ENCODE data around the gene INAFM2. TPM values are rescaled to one million over a fixed set of nuclear protein-coding genes. Genes with fewer than 3 reads are reported as not detected.

Gene INAFM2
- total RNA-seq, 2 experiments from 2014 or later, result 8.7 to 8.9 TPM

- Mint-ChIP-seq H3K27ac (no peak overlapping the region), H3K36me3 (ENCODE audit: low read depth) (peaks cover 18% of the 10 kb centered on the region), H3K27me3 (no peaks in the 10 kb centered on the region), H3K4me3 (no peak overlapping the region), H3K9me3 (no peaks in the 10 kb centered on the region), H3K4me1 (no peaks in the 10 kb centered on the region)
- no peak for DNase-seq
- POLR2A ChIA-PET, result interaction anchor here (1.5 to 4.1 kb wide), 2 partner anchors 17 to 19 kb away, joined by 3 to 28 read pairs; partner anchors contain the start of gene PLCB2
- CTCF ChIA-PET, result interaction anchor here (2.5 to 7.0 kb wide), 2 partner anchors 11 to 18 kb away, joined by 13 to 52 read pairs; partner anchors contain the start of gene PLCB2
Observed at GRCh38 chr15:40290545-40290917, 33.0 kb upstream of the INAFM2 start.

DNA sequence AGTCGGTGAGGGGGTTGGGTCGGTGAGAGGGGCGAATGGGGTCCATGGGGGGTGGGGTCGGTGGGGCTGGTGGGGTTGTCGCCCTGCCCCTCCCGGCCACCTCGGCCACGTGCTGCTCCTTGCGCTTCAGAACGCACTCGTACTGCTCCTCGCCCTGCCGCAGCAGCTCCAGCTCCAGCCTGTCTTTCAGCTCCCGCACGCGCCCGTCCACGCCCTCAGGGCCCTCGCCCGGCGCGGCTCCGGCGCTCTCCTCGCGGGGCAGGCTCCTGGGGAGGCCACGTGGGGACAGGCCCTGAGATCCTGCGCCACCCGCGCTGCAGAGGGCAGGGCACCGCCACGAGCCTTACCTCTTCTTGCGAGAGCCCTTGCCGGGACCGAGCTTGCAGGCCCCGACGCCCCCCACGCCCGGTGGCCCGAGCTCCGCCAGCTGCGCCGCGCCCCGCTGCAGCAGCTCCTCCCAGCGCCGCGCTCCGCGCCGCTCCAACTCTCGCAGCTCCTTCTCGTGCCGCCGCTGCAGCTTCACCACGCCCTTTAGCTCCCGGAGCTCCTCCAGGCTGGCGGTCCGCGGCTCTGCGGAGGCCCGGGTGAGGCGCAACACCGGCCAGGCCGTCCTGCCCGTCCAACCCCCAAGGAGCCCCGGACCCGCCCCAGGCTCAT lies 32.4 kb upstream of the INAFM2 start:
- DNase-seq, result no peak
- Mint-ChIP-seq H3K36me3 (ENCODE audit: low read depth) (peaks cover 15% of the 10 kb centered on the region), H3K27me3 (no peaks in the 10 kb centered on the region), H3K4me3 (no peak overlapping the region), H3K27ac (no peak overlapping the region), H3K4me1 (no peaks in the 10 kb centered on the region), H3K9me3 (no peaks in the 10 kb centered on the region)
- ChIA-PET POLR2A (interaction anchor here (1.3 to 4.1 kb wide), 2 partner anchors 7 to 17 kb away, joined by 3 to 28 read pairs; partner anchors contain the start of gene PLCB2), CTCF (interaction anchor here (2.5 to 7.0 kb wide), 2 partner anchors 12 to 18 kb away, joined by 13 to 52 read pairs; partner anchors contain the start of gene PLCB2)

- Mint-ChIP-seq H3K36me3 (ENCODE audit: low read depth) (peaks cover 23% of the 10 kb centered on the region), H3K27ac (no peak overlapping the region), H3K4me3 (no peak overlapping the region), H3K4me1 (no peaks in the 10 kb centered on the region), H3K27me3 (no peaks in the 10 kb centered on the region), H3K9me3 (no peaks in the 10 kb centered on the region)
- DNase-seq, result no peak
- ChIA-PET POLR2A (interaction anchor here (1.3 to 4.1 kb wide), 4 partner anchors 9 to 16 kb away, joined by 3 to 28 read pairs (median 3); partner anchors contain the start of gene PLCB2), CTCF (no interaction called here)
Observed at GRCh38 chr15:40292246-40292645, 31.2 kb upstream of the INAFM2 start.

- Mint-ChIP-seq H3K36me3 (ENCODE audit: low read depth) (peaks cover 30% of the 10 kb centered on the region), H3K4me1 (no peaks in the 10 kb centered on the region), H3K4me3 (no peak overlapping the region), H3K9me3 (no peaks in the 10 kb centered on the region), H3K27ac (no peak overlapping the region), H3K27me3 (no peaks in the 10 kb centered on the region)
- DNase-seq, result no peak
- ChIA-PET POLR2A (interaction anchor here (1.1 to 1.4 kb wide), 4 partner anchors 8 to 15 kb away, joined by 3 read pairs; no protein-coding TSS in a partner anchor), CTCF (interaction anchor here (0.9 to 1.3 kb wide), 6 partner anchors 14 to 45 kb away, joined by 3 to 4 read pairs (median 3); partner anchors contain the start of gene PLCB2)
Observed at GRCh38 chr15:40293006-40293405, 30.5 kb upstream of the INAFM2 start.

DNA sequence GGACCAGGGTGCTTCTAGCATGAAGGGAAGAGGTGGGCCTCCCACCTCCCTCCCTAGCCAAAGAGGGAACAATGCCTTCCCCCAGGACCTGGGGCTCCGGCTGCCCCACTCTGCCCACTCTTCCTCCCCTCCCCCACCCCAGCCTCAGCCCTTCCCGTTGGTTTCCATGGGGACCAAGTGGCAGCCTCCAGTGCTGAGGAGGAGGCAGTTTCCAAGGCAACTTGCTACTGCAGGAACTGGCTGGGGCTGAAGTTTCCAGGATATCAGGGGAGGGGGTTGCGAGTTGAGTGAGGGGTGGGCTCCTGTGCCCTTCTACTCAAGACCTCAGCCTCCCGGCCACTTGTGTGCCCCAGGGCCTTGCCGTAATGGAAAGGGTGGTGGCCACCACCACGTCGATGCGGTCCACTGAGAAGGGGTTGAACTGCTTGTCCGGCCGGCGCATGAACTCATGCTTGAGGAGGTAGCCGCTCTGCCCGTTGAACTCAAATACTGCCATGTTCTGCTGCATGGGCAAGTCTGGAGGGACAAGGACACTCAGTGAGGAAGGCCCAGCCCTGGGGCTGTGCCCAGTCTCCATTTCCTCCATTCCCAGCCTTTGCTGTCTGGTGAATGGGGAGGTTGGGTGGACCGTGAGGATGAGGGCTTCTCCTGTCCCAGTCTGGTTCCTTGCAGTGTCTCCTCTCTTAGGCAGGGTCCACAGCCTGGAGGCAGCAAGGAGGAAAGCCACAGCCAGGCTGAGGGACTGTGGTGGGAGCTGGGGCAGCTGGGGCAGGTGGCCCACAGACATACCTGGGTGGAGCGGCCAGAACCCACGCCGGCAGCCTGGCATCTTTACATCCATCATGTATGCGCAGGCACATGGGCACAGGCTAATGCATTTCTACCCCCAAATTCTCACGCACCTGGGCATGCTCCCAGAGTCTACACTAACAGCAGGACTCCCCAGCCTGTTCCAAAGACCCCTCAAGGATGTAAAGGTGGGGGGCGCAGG lies 29.3 kb upstream of the INAFM2 start:
- Mint-ChIP-seq H3K4me3 (no peak overlapping the region), H3K9me3 (no peaks in the 10 kb centered on the region), H3K27ac (no peak overlapping the region), H3K36me3 (ENCODE audit: low read depth) (peaks cover 36% of the 10 kb centered on the region), H3K4me1 (no peaks in the 10 kb centered on the region), H3K27me3 (no peaks in the 10 kb centered on the region)
- DNase-seq, result no peak
- ChIA-PET CTCF (interaction anchor here (0.9 to 1.3 kb wide), 7 partner anchors 13 to 44 kb away, joined by 3 read pairs; partner anchors contain the start of gene PLCB2), POLR2A (interaction anchor here (1.2 to 1.4 kb wide), 3 partner anchors 9 to 14 kb away, joined by 3 to 6 read pairs (median 3); partner anchors contain the start of gene PLCB2)

- H3K36me3 Mint-ChIP-seq (ENCODE audit: low read depth), result peaks cover 38% of the 10 kb centered on the region
- no peaks in the 10 kb centered on the region for H3K4me1 Mint-ChIP-seq
- no peaks in the 10 kb centered on the region for H3K27me3 Mint-ChIP-seq
- POLR2A ChIA-PET, result interaction anchor here (1.2 kb wide), 1 partner anchor 13 kb away, joined by 6 read pairs; the partner anchor contains the start of gene PLCB2
- DNase-seq, result no peak
- no peak overlapping the region for H3K27ac Mint-ChIP-seq
- no peaks in the 10 kb centered on the region for H3K9me3 Mint-ChIP-seq
- CTCF ChIA-PET, result interaction anchor here (0.7 to 1.3 kb wide), 4 partner anchors 12 to 42 kb away, joined by 3 read pairs; partner anchors contain the start of gene PLCB2
- H3K4me3 Mint-ChIP-seq, result no peak overlapping the region
Observed at GRCh38 chr15:40295297-40295696, 28.2 kb upstream of the INAFM2 start.

- H3K27ac Mint-ChIP-seq, result no peak overlapping the region
- DNase-seq, result no peak
- no peaks in the 10 kb centered on the region for H3K4me1 Mint-ChIP-seq
- peaks cover 43% of the 10 kb centered on the region for H3K36me3 Mint-ChIP-seq (ENCODE audit: low read depth)
- no peaks in the 10 kb centered on the region for H3K9me3 Mint-ChIP-seq
- H3K4me3 Mint-ChIP-seq, result no peak overlapping the region
- no peaks in the 10 kb centered on the region for H3K27me3 Mint-ChIP-seq
- ChIA-PET POLR2A (no interaction called here), CTCF (interaction anchor here (1.0 to 1.1 kb wide), 2 partner anchors 17 to 21 kb away, joined by 3 read pairs; no protein-coding TSS in a partner anchor)
Observed at GRCh38 chr15:40295877-40296560, 27.5 kb upstream of the INAFM2 start.

GRCh38 chr15:40296561-40297230 lies 26.8 kb upstream of the INAFM2 start:
- no peak overlapping the region for H3K27ac Mint-ChIP-seq
- H3K27me3 Mint-ChIP-seq, result no peaks in the 10 kb centered on the region
- ChIA-PET CTCF (interaction anchor here (1.1 kb wide), 1 partner anchor 18 kb away, joined by 3 read pairs; no protein-coding TSS in a partner anchor), POLR2A (no interaction called here)
- H3K9me3 Mint-ChIP-seq, result no peaks in the 10 kb centered on the region
- H3K4me1 Mint-ChIP-seq, result no peaks in the 10 kb centered on the region
- no peak overlapping the region for H3K4me3 Mint-ChIP-seq
- no peak for DNase-seq
- peaks cover 48% of the 10 kb centered on the region for H3K36me3 Mint-ChIP-seq (ENCODE audit: low read depth)

DNA sequence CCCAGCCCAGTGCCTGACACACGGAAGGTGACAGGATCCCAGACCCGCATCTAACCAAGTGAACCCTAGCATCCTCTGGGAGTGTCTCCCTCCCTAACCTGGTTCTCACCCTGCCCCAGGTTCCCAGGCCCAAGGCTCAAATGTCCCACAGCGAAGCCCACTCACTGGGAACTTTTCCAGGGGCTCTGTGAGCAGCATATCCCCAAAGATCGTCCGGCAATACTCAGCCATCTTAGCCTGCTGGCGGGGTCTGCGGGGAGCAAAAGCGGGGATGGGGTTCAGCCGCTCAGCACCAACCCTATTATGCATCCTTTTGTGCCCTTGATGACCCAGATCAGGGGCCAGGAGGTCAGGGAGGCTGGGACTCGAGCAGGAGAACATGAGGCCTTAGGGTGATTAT lies 26.1 kb upstream of the INAFM2 start:
- no peaks in the 10 kb centered on the region for H3K9me3 Mint-ChIP-seq
- no peak overlapping the region for H3K4me3 Mint-ChIP-seq
- POLR2A ChIA-PET, result no interaction called here
- H3K36me3 Mint-ChIP-seq (ENCODE audit: low read depth), result peaks cover 53% of the 10 kb centered on the region
- no peaks in the 10 kb centered on the region for H3K27me3 Mint-ChIP-seq
- DNase-seq, result no peak
- H3K4me1 Mint-ChIP-seq, result no peaks in the 10 kb centered on the region
- CTCF ChIA-PET, result no interaction called here
- H3K27ac Mint-ChIP-seq, result no peak overlapping the region

GRCh38 chr15:40298216-40298935 lies 25.1 kb upstream of the INAFM2 start:
- ChIA-PET CTCF (no interaction called here), POLR2A (interaction anchor here (1.0 kb wide), 1 partner anchor 10 kb away, joined by 3 read pairs; no protein-coding TSS in a partner anchor)
- Mint-ChIP-seq H3K27ac (no peak overlapping the region), H3K27me3 (no peaks in the 10 kb centered on the region), H3K9me3 (no peaks in the 10 kb centered on the region), H3K36me3 (ENCODE audit: low read depth) (peaks cover 62% of the 10 kb centered on the region), H3K4me3 (no peak overlapping the region), H3K4me1 (no peaks in the 10 kb centered on the region)
- DNase-seq, result no peak

- DNase-seq, result no peak
- Mint-ChIP-seq H3K36me3 (ENCODE audit: low read depth) (peaks cover 74% of the 10 kb centered on the region), H3K4me1 (peaks cover 10% of the 10 kb centered on the region), H3K9me3 (no peaks in the 10 kb centered on the region), H3K27ac (no peak overlapping the region), H3K27me3 (no peaks in the 10 kb centered on the region), H3K4me3 (no peak overlapping the region)
- POLR2A ChIA-PET, result no interaction called here
- CTCF ChIA-PET, result interaction anchor here (1.5 kb wide), 1 partner anchor 21 kb away, joined by 4 read pairs; no protein-coding TSS in a partner anchor
Observed at GRCh38 chr15:40300367-40300766, 23.1 kb upstream of the INAFM2 start.
